ENCODE results near the gene KLHL10. TPM values are rescaled to one million over a fixed set of nuclear protein-coding genes. Genes with fewer than 3 reads are reported as not detected.
A peak's percentile ranks its signal among the peaks of the same experiment; 100 is the strongest.
"Not testable (repeated sequence)": the region's sequence is repeated elsewhere in the genome, so short reads cannot be mapped to it uniquely, and the experiment has no call there.

The KLHL10 gene
- total RNA-seq, 1 donor from 2014 or later, result not detected

- DNase-seq, result no peak
Observed at GRCh38 chr17:41813152-41813680, 24.4 kb upstream of the KLHL10 start.

- DNase-seq, result no peak
Observed at GRCh38 chr17:41813699-41814124, 23.9 kb upstream of the KLHL10 start.

GRCh38 chr17:41814195-41814594 is 23.4 kb upstream of the KLHL10 start:
- no peak for DNase-seq

- DNase-seq, result no peak
Observed at GRCh38 chr17:41816637-41817320, 20.8 kb upstream of the KLHL10 start.

- DNase-seq, result no peak
Observed at GRCh38 chr17:41818024-41818423, 19.6 kb upstream of the KLHL10 start.

GRCh38 chr17:41821776-41822175 is 15.8 kb upstream of the KLHL10 start:
- no peak for DNase-seq

- DNase-seq, result no peak
Observed at GRCh38 chr17:41822216-41823140, 15.1 kb upstream of the KLHL10 start.

GRCh38 chr17:41823141-41823524 is 14.5 kb upstream of the KLHL10 start:
- no peak for DNase-seq

GRCh38 chr17:41823580-41823979 is 14.0 kb upstream of the KLHL10 start:
- DNase-seq, result no peak

- DNase-seq, result no peak
Observed at GRCh38 chr17:41824086-41824485, 13.5 kb upstream of the KLHL10 start.

- no peak for DNase-seq
Observed at GRCh38 chr17:41825175-41825845, 12.3 kb upstream of the KLHL10 start.

GRCh38 chr17:41829961-41830360 is 7.7 kb upstream of the KLHL10 start:
- not testable (repeated sequence) for DNase-seq

- no peak for DNase-seq
Observed at GRCh38 chr17:41835214-41835799, 2.3 kb upstream of the KLHL10 start.

GRCh38 chr17:41835800-41836549 is 1.6 kb upstream of the KLHL10 start, which contains the start of gene NT5C3B:
Gene NT5C3B, minus strand, starts transcription at chr17:41836232. Its CDS starts 39 bp downstream, at chr17:41836193.
- peak; percentile 34 for DNase-seq

- DNase-seq, result no peak
Observed at GRCh38 chr17:41836550-41837196, 952 bp upstream of the KLHL10 start.

GRCh38 chr17:41839448-41839847 is 1.8 kb downstream of the KLHL10 start:
- not testable (repeated sequence) for DNase-seq

GRCh38 chr17:41840781-41841180 is 3.2 kb downstream of the KLHL10 start:
- not testable (repeated sequence) for DNase-seq

GRCh38 chr17:41844971-41845370 is 7.3 kb downstream of the KLHL10 start:
- no peak for DNase-seq

- DNase-seq, result no peak
Observed at GRCh38 chr17:41848788-41849187, 11.2 kb downstream of the KLHL10 start.

GRCh38 chr17:41849251-41849990 is 11.8 kb downstream of the KLHL10 start:
- DNase-seq, result no peak
